Kasumi-1 (cell line): Measurements from ENCODE around the gene CEP112.

Source experiments
- DNase-seq, 2 experiments: peaks; one replicate each; lab custom pipeline; 2025; lab: John Stamatoyannopoulos, UW

Gene CEP112

DNA sequence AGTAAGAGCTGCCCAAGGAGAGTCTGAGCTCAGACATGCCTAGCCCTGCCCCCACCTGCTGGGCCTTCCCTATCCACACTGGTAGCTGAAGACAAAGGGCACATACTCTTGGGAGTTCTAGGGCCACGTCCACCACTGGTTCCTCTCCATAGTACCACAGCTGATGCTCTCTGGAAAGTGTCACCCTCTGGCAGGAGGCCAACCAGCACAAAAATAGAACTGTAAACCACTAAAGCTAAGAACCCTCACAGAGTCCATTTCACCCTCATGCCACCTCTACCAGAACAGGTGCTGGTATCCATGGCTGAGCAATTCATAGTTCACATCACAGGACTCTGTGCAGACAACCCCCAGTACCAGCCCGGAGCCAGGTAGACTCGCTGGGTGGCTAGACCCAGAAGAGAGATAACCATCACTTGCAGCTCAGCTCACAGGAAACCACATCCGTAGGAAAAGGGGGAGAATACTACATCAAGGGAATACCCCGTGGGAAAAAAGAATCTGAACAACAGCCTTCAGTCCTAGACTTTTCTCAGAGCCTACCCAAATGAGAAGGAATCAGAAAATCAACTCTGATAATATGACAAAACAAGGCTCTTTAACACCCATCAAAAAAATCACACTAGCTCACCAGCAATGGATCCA is 115.3 kb downstream of the CEP112 start:
- DNase-seq, result no peak

DNA sequence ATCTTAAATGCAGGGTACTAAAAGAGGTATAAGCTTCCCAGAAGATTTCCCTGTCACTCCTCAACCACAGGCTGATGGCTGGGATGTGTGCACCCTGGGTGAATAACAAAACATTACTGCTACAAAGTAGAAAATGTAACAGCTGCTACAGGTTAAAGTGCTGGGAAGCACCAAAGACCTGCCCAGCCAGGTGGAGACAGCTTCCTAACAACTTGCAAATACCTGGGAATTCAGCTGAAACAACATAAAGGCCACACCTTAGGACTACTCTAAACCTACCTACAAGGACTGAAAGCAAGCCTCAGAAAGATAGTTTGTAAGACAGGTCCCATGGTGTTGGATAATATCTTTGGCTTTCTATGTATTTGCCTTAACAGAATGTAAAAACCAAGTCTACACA is 118.5 kb downstream of the CEP112 start:
- no peak for DNase-seq

- no peak for DNase-seq
These were observed 128.2 kb downstream of the CEP112 start for GRCh38 chr17:66063686-66064085.

GRCh38 chr17:66056148-66056547 is 135.8 kb downstream of the CEP112 start:
- no peak for DNase-seq

GRCh38 chr17:66054242-66054641 is 137.7 kb downstream of the CEP112 start:
- DNase-seq, result no peak

DNA sequence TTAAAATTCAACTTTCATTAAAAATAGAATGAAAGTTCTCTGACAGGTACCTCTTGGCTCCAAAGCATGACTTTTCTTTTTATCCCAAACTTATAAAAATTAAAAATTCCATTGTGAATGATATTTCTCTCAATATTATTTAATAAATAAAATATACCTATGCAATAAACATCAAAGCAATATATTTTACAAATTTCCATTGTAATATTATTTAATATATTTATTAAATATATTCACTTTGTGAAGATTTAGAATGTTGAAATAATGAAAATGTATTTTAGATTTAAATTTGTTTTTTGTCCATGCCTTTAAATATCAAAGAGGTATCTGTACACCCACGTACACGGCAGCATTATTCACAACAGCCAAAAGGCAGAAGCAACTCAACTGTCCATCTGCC is 147.8 kb downstream of the CEP112 start:
- no peak for DNase-seq

- DNase-seq, result no peak
These were observed 148.5 kb downstream of the CEP112 start for GRCh38 chr17:66043419-66043818.

GRCh38 chr17:66040402-66040801 is 151.5 kb downstream of the CEP112 start:
- no peak for DNase-seq

- DNase-seq, result no peak
These were observed 153.8 kb downstream of the CEP112 start for GRCh38 chr17:66038125-66038524.

- DNase-seq, result no peak
These were observed 154.7 kb downstream of the CEP112 start for GRCh38 chr17:66037221-66037620.

- no peak for DNase-seq
These were observed 159.7 kb downstream of the CEP112 start for GRCh38 chr17:66032082-66032712.

DNA sequence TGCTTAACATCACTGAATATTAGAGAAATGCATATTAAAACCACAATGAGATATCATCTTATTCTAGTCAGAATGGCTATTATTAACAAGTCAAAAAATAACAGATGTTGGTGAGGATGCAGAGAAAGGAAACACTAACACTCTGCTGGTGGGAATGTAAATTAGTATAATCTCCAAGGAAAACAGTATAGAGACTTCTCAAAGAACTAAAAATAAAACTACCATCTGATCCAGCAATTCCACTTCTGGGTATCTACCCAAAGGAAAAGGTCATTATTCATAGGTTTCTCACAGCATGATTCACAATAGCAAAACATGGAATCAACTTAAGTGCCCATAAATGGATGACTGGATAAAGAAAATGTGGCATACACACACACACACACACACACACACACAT is 166.4 kb downstream of the CEP112 start:
- no peak for DNase-seq

- no peak for DNase-seq
These were observed 170.2 kb downstream of the CEP112 start for GRCh38 chr17:66021757-66022156.

- DNase-seq, result no peak
These were observed 173.1 kb downstream of the CEP112 start for GRCh38 chr17:66018786-66019185.

- no peak for DNase-seq
These were observed 175.7 kb downstream of the CEP112 start for GRCh38 chr17:66016231-66016630.

GRCh38 chr17:66008680-66009079 is 183.3 kb downstream of the CEP112 start:
- DNase-seq, result no peak

GRCh38 chr17:66006654-66007053 is 185.3 kb downstream of the CEP112 start:
- DNase-seq, result no peak

DNA sequence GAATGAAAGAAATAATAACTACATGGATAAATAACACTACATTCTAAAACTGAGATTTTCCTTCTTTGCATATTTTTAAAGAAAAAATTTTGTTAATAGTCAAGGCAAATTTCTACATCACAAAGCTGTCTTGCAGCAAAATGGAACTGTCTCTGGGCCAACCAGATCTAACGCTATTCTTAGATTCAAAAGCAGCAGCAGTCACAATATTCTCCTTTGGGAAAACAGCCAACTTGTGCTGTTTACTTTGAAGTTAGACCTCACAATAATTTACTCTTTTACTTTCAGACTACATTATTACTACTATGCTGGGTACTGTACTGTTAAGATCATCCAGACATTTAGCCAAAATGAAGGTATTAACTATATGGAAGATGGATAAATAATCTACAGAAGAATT is 189.1 kb downstream of the CEP112 start:
- no peak for DNase-seq

DNA sequence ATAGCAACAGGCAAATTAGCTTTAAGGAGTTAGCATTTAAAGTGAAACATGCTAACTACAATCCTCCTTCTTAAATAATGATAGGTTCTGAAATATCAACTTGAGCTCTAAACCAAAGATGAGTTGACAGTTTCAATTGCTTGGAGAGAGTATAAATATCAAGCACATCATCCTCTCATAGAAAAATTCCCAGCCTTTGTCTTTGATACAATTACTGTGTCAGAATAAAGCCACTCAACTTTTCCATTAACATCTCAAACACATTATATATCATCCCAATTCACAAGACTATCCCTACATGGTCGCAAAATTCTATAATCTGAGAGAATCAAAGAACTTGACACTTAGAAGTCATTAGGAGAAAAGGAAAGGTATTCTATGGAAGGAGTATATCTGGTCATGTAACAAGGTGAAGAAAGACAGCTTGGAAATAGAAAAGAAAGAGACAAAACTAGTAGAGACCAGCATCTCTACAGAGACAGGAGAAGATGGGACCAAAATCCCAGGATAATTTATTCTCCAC is 189.8 kb downstream of the CEP112 start:
- no peak for DNase-seq

DNA sequence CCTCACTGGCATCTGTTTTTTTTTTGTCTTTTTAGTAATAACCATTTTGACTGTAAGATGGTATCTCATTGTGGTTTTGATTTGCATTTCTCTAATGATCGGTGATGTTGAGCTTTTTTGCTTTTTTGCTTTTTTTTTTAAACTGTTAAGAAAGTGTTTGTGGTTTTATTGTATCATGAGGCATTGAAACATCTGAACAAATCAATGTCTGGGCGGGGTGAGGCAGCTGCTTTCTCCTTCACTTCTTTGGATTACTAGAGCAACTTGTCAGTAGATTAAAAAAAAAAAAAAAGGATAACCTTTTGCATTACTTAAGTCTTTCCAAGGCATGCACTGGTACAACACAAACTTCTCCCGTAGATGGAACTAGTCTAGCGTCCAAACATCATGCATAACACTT is 191.7 kb downstream of the CEP112 start:
- no peak for DNase-seq

- no peak for DNase-seq
These were observed 193.3 kb downstream of the CEP112 start for GRCh38 chr17:65998675-65999074.

GRCh38 chr17:65994679-65995078 is 197.3 kb downstream of the CEP112 start:
- no peak for DNase-seq

GRCh38 chr17:65994114-65994513 is 197.8 kb downstream of the CEP112 start:
- no peak for DNase-seq

DNA sequence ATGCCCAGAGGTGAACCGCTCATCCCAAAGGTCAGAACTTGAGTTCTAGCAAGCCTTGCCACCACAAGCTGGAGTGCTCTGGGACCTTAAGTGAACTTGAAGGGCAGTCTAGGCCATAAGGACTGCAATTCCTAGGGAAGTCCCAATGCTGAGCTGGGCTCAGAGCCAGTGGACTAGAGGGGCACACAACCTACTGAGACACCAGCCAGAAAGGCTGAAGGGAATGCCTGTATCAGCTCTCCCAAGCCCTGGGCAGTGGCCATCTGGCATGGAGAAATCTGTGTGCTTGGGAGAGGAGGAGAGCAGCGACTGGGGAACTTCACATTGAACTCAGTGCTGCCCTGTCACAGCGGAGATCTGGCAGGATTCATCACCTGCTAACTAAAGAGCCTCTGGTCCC is 201.3 kb downstream of the CEP112 start:
- DNase-seq, result no peak
